ENCODE results near the gene ACADVL. TPM values are rescaled to one million over a fixed set of nuclear protein-coding genes. Genes with fewer than 3 reads are reported as not detected.

Gene ACADVL
- total and polyA plus RNA-seq, 4 donors, result 185 to 1,301 (median 1,109) TPM

- H3K4me1 ChIP-seq (ENCODE audit: control insufficient read depth in 4 of 4, insufficient read depth in 4 of 4, low read length in 3 of 4), result peaks cover 0 to 2% (median 0%) of the 10 kb centered on the region in 4 donors
- no peak for DNase-seq (ENCODE audit: low spot score)
- no peak overlapping the region for H3K4me3 ChIP-seq (ENCODE audit: low read depth in 1 of 3, low read length in 3 of 3)
- 67% methylated on average over 21 of the region's 21 CpGs for WGBS
- H3K36me3 ChIP-seq (ENCODE audit: control insufficient read depth in 4 of 4, insufficient read depth in 3 of 4, low read depth in 1 of 4, low read length in 3 of 4), result no peaks in the 10 kb centered on the region
- H3K9me3 ChIP-seq (ENCODE audit: control insufficient read depth in 4 of 4, low read length in 3 of 4), result no peaks in the 10 kb centered on the region
- H3K9ac ChIP-seq (ENCODE audit: low read depth in 1 of 2, low read length in 2 of 2), result no peak overlapping the region
- H3K27ac ChIP-seq (ENCODE audit: low read depth in 1 of 2, low read length in 2 of 2), result no peak overlapping the region
- no peaks in the 10 kb centered on the region for H3K27me3 ChIP-seq (ENCODE audit: control insufficient read depth in 4 of 4, insufficient read depth in 4 of 4, low read length in 3 of 4)
- TF ChIP-seq TAF1 (conservative IDR thresholded peaks at IDR 0.05) (no peak), GABPA (IDR thresholded peaks at IDR 0.05 in 1 of 2, conservative IDR thresholded peaks at IDR 0.05 in 1 of 2) (no peak), RXRA (IDR thresholded peaks at IDR 0.05) (no peak), CTCF (IDR thresholded peaks at IDR 0.05; ENCODE audit: low read depth, low read length, missing input control) (no peak), MAX (IDR thresholded peaks at IDR 0.05) (no peak), FOXA1 (IDR thresholded peaks at IDR 0.05) (no peak), JUND (IDR thresholded peaks at IDR 0.05) (no peak), NR2F2 (IDR thresholded peaks at IDR 0.05) (no peak), HNF4G (IDR thresholded peaks at IDR 0.05) (no peak)
These were observed 11.6 kb upstream of the ACADVL start for GRCh38 chr17:7208027-7208571.

- H3K9me3 ChIP-seq (ENCODE audit: control insufficient read depth in 4 of 4, low read length in 3 of 4), result no peaks in the 10 kb centered on the region
- DNase-seq (ENCODE audit: low spot score), result no peak
- H3K27me3 ChIP-seq (ENCODE audit: control insufficient read depth in 4 of 4, insufficient read depth in 4 of 4, low read length in 3 of 4), result no peaks in the 10 kb centered on the region
- no peak overlapping the region for H3K9ac ChIP-seq (ENCODE audit: low read depth in 1 of 2, low read length in 2 of 2)
- H3K4me1 ChIP-seq (ENCODE audit: control insufficient read depth in 4 of 4, insufficient read depth in 4 of 4, low read length in 3 of 4), result peaks cover 0 to 3% (median 0%) of the 10 kb centered on the region in 4 donors
- H3K4me3 ChIP-seq (ENCODE audit: low read depth in 1 of 3, low read length in 3 of 3), result no peak overlapping the region
- TF ChIP-seq NR2F2 (IDR thresholded peaks at IDR 0.05) (no peak), GABPA (IDR thresholded peaks at IDR 0.05 in 1 of 2, conservative IDR thresholded peaks at IDR 0.05 in 1 of 2) (no peak), HNF4A (conservative IDR thresholded peaks at IDR 0.05) (no peak), ZBTB33 (IDR thresholded peaks at IDR 0.05) (no peak), YY1 (IDR thresholded peaks at IDR 0.05) (no peak), FOXA2 (IDR thresholded peaks at IDR 0.05) (no peak), RAD21 (IDR thresholded peaks at IDR 0.05) (no peak), RXRA (IDR thresholded peaks at IDR 0.05) (no peak), MAX (IDR thresholded peaks at IDR 0.05) (no peak), EGR1 (IDR thresholded peaks at IDR 0.05; ENCODE audit: low read depth in 2 of 2) (no peak), JUND (IDR thresholded peaks at IDR 0.05) (no peak), SP1 (IDR thresholded peaks at IDR 0.05) (no peak), CTCF (IDR thresholded peaks at IDR 0.05; ENCODE audit: low read depth, low read length, missing input control) (no peak), REST (IDR thresholded peaks at IDR 0.05) (no peak), FOXA1 (IDR thresholded peaks at IDR 0.05) (no peak), ATF3 (IDR thresholded peaks at IDR 0.05) (no peak), HNF4G (IDR thresholded peaks at IDR 0.05) (no peak), TAF1 (conservative IDR thresholded peaks at IDR 0.05) (no peak)
- H3K36me3 ChIP-seq (ENCODE audit: control insufficient read depth in 4 of 4, insufficient read depth in 3 of 4, low read depth in 1 of 4, low read length in 3 of 4), result no peaks in the 10 kb centered on the region
- WGBS, result 93% methylated on average over 9 of the region's 9 CpGs
- H3K27ac ChIP-seq (ENCODE audit: low read depth in 1 of 2, low read length in 2 of 2), result no peak overlapping the region
These were observed 10.8 kb upstream of the ACADVL start for GRCh38 chr17:7208754-7209460.

Data from liver (tissue), 9 donors.